Type B pancreatic cell (in vitro differentiated cells): ENCODE data around the gene PSD2. TPM values are rescaled to one million over a fixed set of nuclear protein-coding genes. Genes with fewer than 3 reads are reported as not detected.

Experiments
- DNase-seq: peaks from one replicate; pipeline ENCODE4 v3.0.0; 2021; ENCODE audit warnings: mixed read lengths; ENCODE audit not compliant: unreplicated experiment; ENCODE audit errors: extremely low spot score
- H3K27ac Mint-ChIP-seq: 2 replicates; pipeline ENCODE4 v1.8.0; 2021; ENCODE audit warnings: mild to moderate bottlenecking, mixed read lengths
- H3K27me3 Mint-ChIP-seq: 2 replicates; pipeline ENCODE4 v1.8.0; 2021; ENCODE audit warnings: mixed read lengths
- H3K36me3 Mint-ChIP-seq: 2 replicates; pipeline ENCODE4 v1.8.0; 2021; ENCODE audit warnings: mixed read lengths
- H3K4me1 Mint-ChIP-seq: one replicate; pipeline ENCODE4 v1.8.0; 2021; ENCODE audit warnings: mixed read lengths; ENCODE audit not compliant: unreplicated experiment
- H3K4me3 Mint-ChIP-seq: 2 replicates; pipeline ENCODE4 v1.8.0; 2021; ENCODE audit warnings: mild to moderate bottlenecking, mixed read lengths
- H3K9me3 Mint-ChIP-seq: 2 replicates; pipeline ENCODE4 v1.8.0; 2021; ENCODE audit warnings: mixed read lengths
- CTCF ChIP-seq: fragments of 200-600 bp; sonication (generic); conservative IDR thresholded peaks from 2 replicates; pipeline ENCODE4 v1.5.0; 2021; ENCODE audit warnings: antibody characterized with exemption, mild to moderate bottlenecking
- total RNA-seq: library from RNA; stranded (reverse); gene quantifications from 2 replicates; pipeline ENCODE4 v1.2.1, GENCODE V29; 2021; ENCODE audit warnings: low replicate concordance

The PSD2 gene
- total RNA-seq, 1 donor from 2014 or later, result 0.27 TPM

GRCh38 chr5:139814191-139814601, 18.6 kb downstream of the PSD2 start:
- Mint-ChIP-seq H3K36me3 (no peaks in the 10 kb centered on the region), H3K27me3 (peaks cover 45% of the 10 kb centered on the region), H3K4me3 (no peak overlapping the region), H3K27ac (no peak overlapping the region), H3K9me3 (peaks cover 6% of the 10 kb centered on the region), H3K4me1 (no peaks in the 10 kb centered on the region)
- no peak for DNase-seq
- TF ChIP-seq CTCF, result no peak

- Mint-ChIP-seq H3K27me3 (peaks cover 51% of the 10 kb centered on the region), H3K27ac (no peak overlapping the region), H3K36me3 (no peaks in the 10 kb centered on the region), H3K4me3 (no peak overlapping the region), H3K9me3 (peaks cover 10% of the 10 kb centered on the region), H3K4me1 (no peaks in the 10 kb centered on the region)
- TF ChIP-seq CTCF, result no peak
- DNase-seq, result no peak
Measured at GRCh38 chr5:139814704-139815280, 19.2 kb downstream of the PSD2 start.

- H3K27me3 Mint-ChIP-seq, result peaks cover 53% of the 10 kb centered on the region
- no peak overlapping the region for H3K27ac Mint-ChIP-seq
- no peak overlapping the region for H3K4me3 Mint-ChIP-seq
- no peak for TF ChIP-seq CTCF
- DNase-seq, result no peak
- no peaks in the 10 kb centered on the region for H3K4me1 Mint-ChIP-seq
- H3K9me3 Mint-ChIP-seq, result peaks cover 11% of the 10 kb centered on the region
- no peaks in the 10 kb centered on the region for H3K36me3 Mint-ChIP-seq
Measured at GRCh38 chr5:139816566-139816965, 21.0 kb downstream of the PSD2 start.

GRCh38 chr5:139817362-139817761, 21.8 kb downstream of the PSD2 start:
- Mint-ChIP-seq H3K4me3 (no peak overlapping the region), H3K9me3 (peaks cover 11% of the 10 kb centered on the region), H3K4me1 (no peaks in the 10 kb centered on the region), H3K27me3 (peaks cover 45% of the 10 kb centered on the region), H3K27ac (no peak overlapping the region), H3K36me3 (no peaks in the 10 kb centered on the region)
- DNase-seq, result no peak
- TF ChIP-seq CTCF, result no peak

GRCh38 chr5:139817970-139818369, 22.4 kb downstream of the PSD2 start:
- Mint-ChIP-seq H3K36me3 (no peaks in the 10 kb centered on the region), H3K27ac (no peak overlapping the region), H3K27me3 (peaks cover 40% of the 10 kb centered on the region), H3K4me3 (no peak overlapping the region), H3K9me3 (peaks cover 11% of the 10 kb centered on the region), H3K4me1 (no peaks in the 10 kb centered on the region)
- DNase-seq, result no peak
- no peak for TF ChIP-seq CTCF

- H3K4me1 Mint-ChIP-seq, result no peaks in the 10 kb centered on the region
- H3K9me3 Mint-ChIP-seq, result peaks cover 11% of the 10 kb centered on the region
- H3K4me3 Mint-ChIP-seq, result no peak overlapping the region
- H3K27me3 Mint-ChIP-seq, result peaks cover 43% of the 10 kb centered on the region
- no peaks in the 10 kb centered on the region for H3K36me3 Mint-ChIP-seq
- H3K27ac Mint-ChIP-seq, result no peak overlapping the region
- no peak for DNase-seq
- no peak for TF ChIP-seq CTCF
Measured at GRCh38 chr5:139820130-139820529, 24.5 kb downstream of the PSD2 start.
